Activated naive CD4-positive, alpha-beta T cell treated with anti-CD3 and anti-CD28 coated beads, Interleukin-2, amount 10 ng/mL, durations not matched to agents 5 hours and 36 hours (primary cell): ENCODE measurements around the gene SMIM21. TPM values are rescaled to one million over a fixed set of nuclear protein-coding genes. Genes with fewer than 3 reads are reported as not detected.

Source experiments
- total RNA-seq, 2 experiments: library from RNA; stranded (reverse); gene quantifications; one replicate each; pipeline ENCODE4 v1.2.3, GENCODE V29; 2021

Gene SMIM21
- total RNA-seq = not detected

DNA sequence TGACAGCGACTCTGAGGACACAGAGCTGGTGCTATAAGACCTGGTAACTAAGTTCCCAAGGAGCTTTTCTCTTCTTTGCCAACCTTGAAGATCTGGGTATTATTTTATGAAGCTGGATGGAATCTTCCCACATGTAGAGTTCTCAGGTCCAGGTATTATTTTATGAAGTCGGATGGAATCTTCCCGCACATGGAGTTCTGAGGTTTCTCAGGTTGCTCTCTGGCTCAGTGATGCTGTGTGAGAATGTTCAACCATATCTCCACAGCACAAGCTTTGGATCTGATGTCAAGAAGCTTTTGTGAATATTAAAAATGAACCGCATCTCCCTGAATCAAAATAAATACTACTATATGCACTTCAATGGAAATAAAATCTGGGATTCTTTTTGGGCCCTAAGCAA lies at the start of gene SMIM21:
TSS of gene SMIM21 (minus strand) at position 101 of the 400 bp plus-strand sequence. CDS start 140 bp downstream, outside the sequence.

Other genes with a start within 250 kb of the SMIM21 start
- 10 to 100 TPM; 39.9 to 41.2 TPM for gene PTGR3, start 218.6 kb downstream of the SMIM21 start, total RNA-seq
- 10 to 100 TPM; 21.1 to 21.4 TPM for gene TSHZ1, start 216.9 kb downstream of the SMIM21 start, total RNA-seq